Neural progenitor cell (in vitro differentiated cells): ENCODE measurements around the gene WDR64. TPM values are rescaled to one million over a fixed set of nuclear protein-coding genes. Genes with fewer than 3 reads are reported as not detected.

Experiments used
- DNase-seq: peaks from one replicate; pipeline ENCODE4 v3.0.0-alpha.2; 2016; ENCODE audit warnings: low spot score
- H2AFZ ChIP-seq: fragments of 200-600 bp; sonication (generic); replicated peaks from 2 replicates; pipeline ENCODE4 v1.6.1; 2016; ENCODE audit warnings: antibody characterized with exemption
- H3F3A ChIP-seq: fragments of 200-600 bp; sonication (generic); 2 replicates; pipeline ENCODE4 v1.6.1; 2016; ENCODE audit warnings: antibody characterized with exemption, low read depth
- H3K27ac ChIP-seq: fragments of 200-600 bp; sonication (generic); 2 replicates; pipeline ENCODE4 v1.5.1; 2016; ENCODE audit warnings: mild to moderate bottlenecking
- H3K27me3 ChIP-seq: fragments of 200-600 bp; sonication (generic); 2 replicates; pipeline ENCODE4 v1.6.1; 2016; ENCODE audit warnings: mild to moderate bottlenecking, moderate library complexity
- H3K36me3 ChIP-seq: fragments of 200-600 bp; sonication (generic); 2 replicates; pipeline ENCODE4 v1.5.1; 2016
- H3K4me1 ChIP-seq: fragments of 200-600 bp; sonication (generic); 2 replicates; pipeline ENCODE4 v1.6.1; 2016; ENCODE audit warnings: mixed run types
- H3K4me2 ChIP-seq: fragments of 200-600 bp; sonication (generic); 2 replicates; pipeline ENCODE4 v1.6.1; 2016
- H3K4me3 ChIP-seq: fragments of 200-600 bp; sonication (generic); 2 replicates; pipeline ENCODE4 v1.5.1; 2016
- H3K79me2 ChIP-seq: fragments of 200-600 bp; sonication (generic); 2 replicates; pipeline ENCODE4 v1.6.1; 2016; ENCODE audit warnings: low read depth
- H3K9ac ChIP-seq: fragments of 200-600 bp; sonication (generic); 2 replicates; pipeline ENCODE4 v1.6.1; 2016
- H3K9me3 ChIP-seq: fragments of 200-600 bp; sonication (generic); 2 replicates; pipeline ENCODE4 v1.5.1; 2016; ENCODE audit warnings: low read depth
- H4K20me1 ChIP-seq: fragments of 200-600 bp; sonication (generic); 2 replicates; pipeline ENCODE4 v1.6.1; 2016; ENCODE audit warnings: low read depth
- H3K27ac Mint-ChIP-seq: 3 replicates; pipeline ENCODE4 v1.8.0; 2021; ENCODE audit warnings: mixed read lengths
- H3K27me3 Mint-ChIP-seq: 2 replicates; pipeline ENCODE4 v1.8.0; 2022; ENCODE audit warnings: low read depth, mild to moderate bottlenecking, inconsistent platforms, moderate library complexity, mixed read lengths; ENCODE audit not compliant: insufficient read depth
- H3K36me3 Mint-ChIP-seq: 3 replicates; pipeline ENCODE4 v1.8.0; 2021; ENCODE audit warnings: mixed read lengths
- H3K4me1 Mint-ChIP-seq: 3 replicates; pipeline ENCODE4 v1.8.0; 2021; ENCODE audit warnings: mixed read lengths
- H3K4me3 Mint-ChIP-seq: 3 replicates; pipeline ENCODE4 v1.8.0; 2021; ENCODE audit warnings: mild to moderate bottlenecking, moderate library complexity, mixed read lengths
- H3K9me3 Mint-ChIP-seq: 3 replicates; pipeline ENCODE4 v1.8.0; 2020; ENCODE audit warnings: mixed read lengths
- EZH2 ChIP-seq: fragments of 200-600 bp; sonication (generic); IDR thresholded peaks from 2 replicates; pipeline ENCODE4 v1.6.1; 2017; ENCODE audit warnings: antibody characterized with exemption, mild to moderate bottlenecking, moderate library complexity
- EZH2phosphoT487 ChIP-seq: fragments of 200-600 bp; sonication (generic); IDR thresholded peaks from 2 replicates; pipeline ENCODE4 v1.6.1; 2017; ENCODE audit warnings: antibody characterized with exemption
- total RNA-seq: library from RNA; depleted of rRNA; stranded (reverse); fragments of >200 nt; gene quantifications from 2 replicates; pipeline ENCODE4 v1.2.3, GENCODE V29; 2015; ENCODE audit warnings: low replicate concordance
- TF ChIP-seq, protein P1 (sequence below): fragments of 200-600 bp; sonication (generic); IDR thresholded peaks from 2 replicates; pipeline ENCODE4 v1.5.1; 2017; ENCODE audit warnings: antibody characterized with exemption, mild to moderate bottlenecking

The WDR64 gene
- total RNA-seq, 1 donor from 2014 or later, result not detected

DNA sequence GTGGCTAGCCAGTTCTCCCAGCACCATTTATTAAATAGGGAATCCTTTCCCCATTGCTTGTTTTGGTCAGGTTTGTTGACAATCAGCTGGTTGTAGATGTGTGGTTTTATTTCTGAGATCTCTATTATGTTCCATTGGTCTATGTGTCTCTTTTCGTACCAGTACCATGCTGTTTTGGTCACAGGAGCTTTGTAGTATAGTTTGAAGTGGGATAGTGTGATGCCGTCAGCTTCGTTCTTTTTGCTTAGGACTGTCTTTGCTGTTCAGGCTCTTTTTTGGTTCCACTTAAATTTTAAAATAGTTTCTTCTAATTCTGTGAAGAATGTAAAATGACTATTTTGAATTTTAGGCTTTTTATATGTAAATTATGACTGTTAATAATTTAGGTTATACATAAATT lies 68.9 kb downstream of the WDR64 start:
- Mint-ChIP-seq H3K27ac (no peak overlapping the region), H3K4me1 (no peaks in the 10 kb centered on the region), H3K36me3 (no peaks in the 10 kb centered on the region), H3K27me3 (peaks cover 4% of the 10 kb centered on the region), H3K4me3 (no peak overlapping the region), H3K9me3 (no peaks in the 10 kb centered on the region)
- TF ChIP-seq, protein P1, sequence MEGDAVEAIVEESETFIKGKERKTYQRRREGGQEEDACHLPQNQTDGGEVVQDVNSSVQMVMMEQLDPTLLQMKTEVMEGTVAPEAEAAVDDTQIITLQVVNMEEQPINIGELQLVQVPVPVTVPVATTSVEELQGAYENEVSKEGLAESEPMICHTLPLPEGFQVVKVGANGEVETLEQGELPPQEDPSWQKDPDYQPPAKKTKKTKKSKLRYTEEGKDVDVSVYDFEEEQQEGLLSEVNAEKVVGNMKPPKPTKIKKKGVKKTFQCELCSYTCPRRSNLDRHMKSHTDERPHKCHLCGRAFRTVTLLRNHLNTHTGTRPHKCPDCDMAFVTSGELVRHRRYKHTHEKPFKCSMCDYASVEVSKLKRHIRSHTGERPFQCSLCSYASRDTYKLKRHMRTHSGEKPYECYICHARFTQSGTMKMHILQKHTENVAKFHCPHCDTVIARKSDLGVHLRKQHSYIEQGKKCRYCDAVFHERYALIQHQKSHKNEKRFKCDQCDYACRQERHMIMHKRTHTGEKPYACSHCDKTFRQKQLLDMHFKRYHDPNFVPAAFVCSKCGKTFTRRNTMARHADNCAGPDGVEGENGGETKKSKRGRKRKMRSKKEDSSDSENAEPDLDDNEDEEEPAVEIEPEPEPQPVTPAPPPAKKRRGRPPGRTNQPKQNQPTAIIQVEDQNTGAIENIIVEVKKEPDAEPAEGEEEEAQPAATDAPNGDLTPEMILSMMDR, result no peak
- no peak for TF ChIP-seq EZH2phosphoT487
- no peak for TF ChIP-seq EZH2
- no peaks in the 10 kb centered on the region for H3K27me3 ChIP-seq
- no peaks in the 10 kb centered on the region for H3K9me3 ChIP-seq
- DNase-seq, result no peak
- no peaks in the 10 kb centered on the region for H3K79me2 ChIP-seq
- no peaks in the 10 kb centered on the region for H4K20me1 ChIP-seq
- H3K36me3 ChIP-seq, result no peaks in the 10 kb centered on the region
- no peak overlapping the region for H3K9ac ChIP-seq
- no peak overlapping the region for H3K4me3 ChIP-seq
- no peak overlapping the region for H2AFZ ChIP-seq
- no peaks in the 10 kb centered on the region for H3F3A ChIP-seq
- no peaks in the 10 kb centered on the region for H3K4me1 ChIP-seq
- H3K27ac ChIP-seq, result no peak overlapping the region
- H3K4me2 ChIP-seq, result no peak overlapping the region

DNA sequence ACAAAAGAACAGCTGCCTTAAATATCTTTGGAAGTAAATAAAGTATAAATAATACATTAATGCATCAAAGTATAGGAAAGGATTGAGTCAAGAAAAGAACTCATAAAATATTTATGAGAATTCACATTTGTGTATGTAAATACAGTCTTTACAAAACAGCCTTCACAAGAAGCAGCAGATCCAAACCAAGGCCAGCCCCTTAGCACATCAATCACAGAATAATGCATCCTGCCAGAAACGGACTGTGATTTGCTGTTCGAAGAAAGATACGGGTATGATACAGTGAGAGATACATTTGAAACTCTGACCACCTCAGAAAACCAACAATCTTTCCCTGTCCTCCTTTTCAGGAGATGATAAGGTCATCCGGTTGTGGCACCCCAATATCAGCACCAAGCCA lies 70.9 kb downstream of the WDR64 start:
- H3K4me1 ChIP-seq, result no peaks in the 10 kb centered on the region
- TF ChIP-seq, protein P1, result no peak
- TF ChIP-seq EZH2phosphoT487 (no peak), EZH2 (no peak)
- H2AFZ ChIP-seq, result no peak overlapping the region
- H3K9me3 ChIP-seq, result no peaks in the 10 kb centered on the region
- H3K79me2 ChIP-seq, result no peaks in the 10 kb centered on the region
- no peak overlapping the region for H3K9ac ChIP-seq
- Mint-ChIP-seq H3K4me3 (no peak overlapping the region), H3K9me3 (no peaks in the 10 kb centered on the region), H3K36me3 (no peaks in the 10 kb centered on the region), H3K4me1 (no peaks in the 10 kb centered on the region), H3K27ac (no peak overlapping the region), H3K27me3 (peaks cover 4% of the 10 kb centered on the region)
- H3K4me2 ChIP-seq, result no peak overlapping the region
- H3K27me3 ChIP-seq, result no peaks in the 10 kb centered on the region
- H3K36me3 ChIP-seq, result no peaks in the 10 kb centered on the region
- H3K4me3 ChIP-seq, result no peak overlapping the region
- no peaks in the 10 kb centered on the region for H4K20me1 ChIP-seq
- no peak overlapping the region for H3K27ac ChIP-seq
- no peak for DNase-seq
- no peaks in the 10 kb centered on the region for H3F3A ChIP-seq

DNA sequence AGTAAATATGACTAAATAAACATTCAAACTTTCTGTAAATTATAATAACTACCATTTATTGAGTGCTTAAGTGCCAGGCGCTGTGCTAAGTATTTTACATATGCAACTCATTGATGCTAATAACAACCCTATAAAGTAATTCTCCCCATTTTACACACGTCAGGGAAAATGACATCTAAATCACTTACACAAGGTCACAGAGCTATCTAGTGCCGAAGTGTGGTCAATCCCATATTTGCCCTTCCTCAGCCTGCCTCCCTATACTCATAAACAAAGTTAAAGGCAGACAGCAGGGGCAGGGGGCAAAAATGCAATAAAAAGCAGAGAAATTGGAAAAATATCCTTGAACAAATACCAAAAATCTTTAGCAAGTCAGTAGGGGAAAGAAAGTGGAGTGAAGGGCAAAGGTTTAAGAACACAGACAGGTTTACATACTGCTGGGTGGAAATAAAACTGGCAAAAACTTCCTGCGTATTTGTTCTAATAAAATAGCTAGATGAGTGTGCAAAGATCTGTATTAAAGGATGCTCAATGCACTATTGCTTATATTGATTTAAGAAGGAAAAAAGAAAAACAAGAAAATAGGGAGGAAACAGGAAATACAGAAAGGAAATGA lies 72.8 kb downstream of the WDR64 start:
- Histone ChIP-seq H3K79me2 (no peaks in the 10 kb centered on the region), H3F3A (no peaks in the 10 kb centered on the region), H3K36me3 (no peaks in the 10 kb centered on the region), H3K9me3 (no peaks in the 10 kb centered on the region), H3K4me1 (no peaks in the 10 kb centered on the region), H3K4me3 (no peak overlapping the region), H3K4me2 (no peak overlapping the region), H2AFZ (no peak overlapping the region), H3K27ac (no peak overlapping the region), H4K20me1 (no peaks in the 10 kb centered on the region), H3K27me3 (no peaks in the 10 kb centered on the region), H3K9ac (no peak overlapping the region)
- Mint-ChIP-seq H3K36me3 (no peaks in the 10 kb centered on the region), H3K27ac (no peak overlapping the region), H3K4me1 (no peaks in the 10 kb centered on the region), H3K4me3 (no peak overlapping the region), H3K9me3 (no peaks in the 10 kb centered on the region), H3K27me3 (peaks cover 4% of the 10 kb centered on the region)
- TF ChIP-seq EZH2phosphoT487 (no peak), EZH2 (no peak)
- TF ChIP-seq, protein P1, result no peak
- DNase-seq, result no peak
